Breast epithelium (tissue), 3 donors: ENCODE results near the gene CCDC51.

ENCODE experiments used
- CTCF ChIP-seq, 3 donors: fragments of 450-650 bp; IDR thresholded peaks; one replicate each; pipeline ENCODE4 v1.5.1; 2016 to 2017; ENCODE audit warnings: antibody characterized with exemption in 3 of 3, mild to moderate bottlenecking in 3 of 3, moderate library complexity in 3 of 3
- POLR2A ChIP-seq: fragments of 450-650 bp; IDR thresholded peaks from one replicate; pipeline ENCODE4 v1.6.1; 2016; ENCODE audit warnings: antibody characterized with exemption, mild to moderate bottlenecking, moderate library complexity
- POLR2AphosphoS5 ChIP-seq, 3 donors: sonication (generic); formaldehyde crosslinking; IDR thresholded peaks; one replicate each; pipeline ENCODE4 v1.6.1; 2017; ENCODE audit warnings: antibody characterized with exemption in 3 of 3

- TF ChIP-seq CTCF (IDR thresholded peaks at IDR 0.05) = no peak
- no peak for TF ChIP-seq POLR2A
- TF ChIP-seq POLR2AphosphoS5 (IDR thresholded peaks at IDR 0.05) = no peak
Observed at GRCh38 chr3:48467110-48467454, 27.2 kb upstream of the CCDC51 start.
